Measurements from ENCODE around the gene FILIP1L. TPM values are rescaled to one million over a fixed set of nuclear protein-coding genes. Genes with fewer than 3 reads are reported as not detected.

Gene FILIP1L
- total and polyA plus RNA-seq, 2 of the 8 experiments (the other 6 are each of a cell fraction or from before 2014, with no cell fraction given) = 0.06 to 0.09 TPM

DNA sequence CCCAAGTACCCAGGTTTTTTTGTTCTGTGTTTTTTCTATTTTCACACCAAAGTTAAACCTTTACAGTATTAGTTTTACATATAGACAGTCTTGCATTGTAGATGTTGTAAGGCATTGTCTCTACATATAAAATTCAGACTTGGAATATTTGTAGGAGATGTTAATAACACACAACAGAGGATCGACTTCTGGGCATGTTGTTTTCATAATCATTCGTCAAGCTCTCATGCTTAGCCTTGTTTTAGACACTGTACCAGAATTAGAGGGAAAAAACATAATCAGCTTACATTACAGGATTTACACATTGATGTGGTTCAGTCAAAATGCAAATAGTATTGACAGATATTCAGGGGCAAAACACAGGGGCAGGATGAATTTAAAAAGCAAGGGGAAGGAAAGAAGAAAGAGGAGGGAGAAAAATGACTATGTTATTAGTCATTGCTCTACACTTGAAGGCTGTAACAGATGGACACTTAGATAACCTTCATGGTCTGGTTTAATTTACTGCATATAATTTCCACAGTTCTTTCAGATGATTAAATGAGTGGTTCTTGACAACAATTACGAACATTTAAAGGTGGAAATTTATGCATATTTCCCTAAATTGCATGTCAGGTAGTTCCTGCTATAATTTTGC is 289.2 kb downstream of the FILIP1L start (continued):
- TF ChIP-seq, protein P1, sequence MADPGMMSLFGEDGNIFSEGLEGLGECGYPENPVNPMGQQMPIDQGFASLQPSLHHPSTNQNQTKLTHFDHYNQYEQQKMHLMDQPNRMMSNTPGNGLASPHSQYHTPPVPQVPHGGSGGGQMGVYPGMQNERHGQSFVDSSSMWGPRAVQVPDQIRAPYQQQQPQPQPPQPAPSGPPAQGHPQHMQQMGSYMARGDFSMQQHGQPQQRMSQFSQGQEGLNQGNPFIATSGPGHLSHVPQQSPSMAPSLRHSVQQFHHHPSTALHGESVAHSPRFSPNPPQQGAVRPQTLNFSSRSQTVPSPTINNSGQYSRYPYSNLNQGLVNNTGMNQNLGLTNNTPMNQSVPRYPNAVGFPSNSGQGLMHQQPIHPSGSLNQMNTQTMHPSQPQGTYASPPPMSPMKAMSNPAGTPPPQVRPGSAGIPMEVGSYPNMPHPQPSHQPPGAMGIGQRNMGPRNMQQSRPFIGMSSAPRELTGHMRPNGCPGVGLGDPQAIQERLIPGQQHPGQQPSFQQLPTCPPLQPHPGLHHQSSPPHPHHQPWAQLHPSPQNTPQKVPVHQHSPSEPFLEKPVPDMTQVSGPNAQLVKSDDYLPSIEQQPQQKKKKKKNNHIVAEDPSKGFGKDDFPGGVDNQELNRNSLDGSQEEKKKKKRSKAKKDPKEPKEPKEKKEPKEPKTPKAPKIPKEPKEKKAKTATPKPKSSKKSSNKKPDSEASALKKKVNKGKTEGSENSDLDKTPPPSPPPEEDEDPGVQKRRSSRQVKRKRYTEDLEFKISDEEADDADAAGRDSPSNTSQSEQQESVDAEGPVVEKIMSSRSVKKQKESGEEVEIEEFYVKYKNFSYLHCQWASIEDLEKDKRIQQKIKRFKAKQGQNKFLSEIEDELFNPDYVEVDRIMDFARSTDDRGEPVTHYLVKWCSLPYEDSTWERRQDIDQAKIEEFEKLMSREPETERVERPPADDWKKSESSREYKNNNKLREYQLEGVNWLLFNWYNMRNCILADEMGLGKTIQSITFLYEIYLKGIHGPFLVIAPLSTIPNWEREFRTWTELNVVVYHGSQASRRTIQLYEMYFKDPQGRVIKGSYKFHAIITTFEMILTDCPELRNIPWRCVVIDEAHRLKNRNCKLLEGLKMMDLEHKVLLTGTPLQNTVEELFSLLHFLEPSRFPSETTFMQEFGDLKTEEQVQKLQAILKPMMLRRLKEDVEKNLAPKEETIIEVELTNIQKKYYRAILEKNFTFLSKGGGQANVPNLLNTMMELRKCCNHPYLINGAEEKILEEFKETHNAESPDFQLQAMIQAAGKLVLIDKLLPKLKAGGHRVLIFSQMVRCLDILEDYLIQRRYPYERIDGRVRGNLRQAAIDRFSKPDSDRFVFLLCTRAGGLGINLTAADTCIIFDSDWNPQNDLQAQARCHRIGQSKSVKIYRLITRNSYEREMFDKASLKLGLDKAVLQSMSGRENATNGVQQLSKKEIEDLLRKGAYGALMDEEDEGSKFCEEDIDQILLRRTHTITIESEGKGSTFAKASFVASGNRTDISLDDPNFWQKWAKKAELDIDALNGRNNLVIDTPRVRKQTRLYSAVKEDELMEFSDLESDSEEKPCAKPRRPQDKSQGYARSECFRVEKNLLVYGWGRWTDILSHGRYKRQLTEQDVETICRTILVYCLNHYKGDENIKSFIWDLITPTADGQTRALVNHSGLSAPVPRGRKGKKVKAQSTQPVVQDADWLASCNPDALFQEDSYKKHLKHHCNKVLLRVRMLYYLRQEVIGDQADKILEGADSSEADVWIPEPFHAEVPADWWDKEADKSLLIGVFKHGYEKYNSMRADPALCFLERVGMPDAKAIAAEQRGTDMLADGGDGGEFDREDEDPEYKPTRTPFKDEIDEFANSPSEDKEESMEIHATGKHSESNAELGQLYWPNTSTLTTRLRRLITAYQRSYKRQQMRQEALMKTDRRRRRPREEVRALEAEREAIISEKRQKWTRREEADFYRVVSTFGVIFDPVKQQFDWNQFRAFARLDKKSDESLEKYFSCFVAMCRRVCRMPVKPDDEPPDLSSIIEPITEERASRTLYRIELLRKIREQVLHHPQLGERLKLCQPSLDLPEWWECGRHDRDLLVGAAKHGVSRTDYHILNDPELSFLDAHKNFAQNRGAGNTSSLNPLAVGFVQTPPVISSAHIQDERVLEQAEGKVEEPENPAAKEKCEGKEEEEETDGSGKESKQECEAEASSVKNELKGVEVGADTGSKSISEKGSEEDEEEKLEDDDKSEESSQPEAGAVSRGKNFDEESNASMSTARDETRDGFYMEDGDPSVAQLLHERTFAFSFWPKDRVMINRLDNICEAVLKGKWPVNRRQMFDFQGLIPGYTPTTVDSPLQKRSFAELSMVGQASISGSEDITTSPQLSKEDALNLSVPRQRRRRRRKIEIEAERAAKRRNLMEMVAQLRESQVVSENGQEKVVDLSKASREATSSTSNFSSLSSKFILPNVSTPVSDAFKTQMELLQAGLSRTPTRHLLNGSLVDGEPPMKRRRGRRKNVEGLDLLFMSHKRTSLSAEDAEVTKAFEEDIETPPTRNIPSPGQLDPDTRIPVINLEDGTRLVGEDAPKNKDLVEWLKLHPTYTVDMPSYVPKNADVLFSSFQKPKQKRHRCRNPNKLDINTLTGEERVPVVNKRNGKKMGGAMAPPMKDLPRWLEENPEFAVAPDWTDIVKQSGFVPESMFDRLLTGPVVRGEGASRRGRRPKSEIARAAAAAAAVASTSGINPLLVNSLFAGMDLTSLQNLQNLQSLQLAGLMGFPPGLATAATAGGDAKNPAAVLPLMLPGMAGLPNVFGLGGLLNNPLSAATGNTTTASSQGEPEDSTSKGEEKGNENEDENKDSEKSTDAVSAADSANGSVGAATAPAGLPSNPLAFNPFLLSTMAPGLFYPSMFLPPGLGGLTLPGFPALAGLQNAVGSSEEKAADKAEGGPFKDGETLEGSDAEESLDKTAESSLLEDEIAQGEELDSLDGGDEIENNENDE (IDR thresholded peaks at IDR 0.05; ENCODE audit: insufficient replicate concordance, low read length) = no peak
- TF ChIP-seq GABPA (IDR thresholded peaks at IDR 0.05; ENCODE audit: borderline replicate concordance, insufficient read depth, low read length) (no peak), SP2 (IDR thresholded peaks at IDR 0.05; ENCODE audit: low read length) (no peak)

Data from H1 (cell line).